ENCODE data around the gene PRDM5. TPM values are rescaled to one million over a fixed set of nuclear protein-coding genes. Genes with fewer than 3 reads are reported as not detected.
A peak's percentile ranks its signal among the peaks of the same experiment; 100 is the strongest.

Gene PRDM5
- total RNA-seq, 1 donor from 2014 or later, result 5.2 TPM

DNA sequence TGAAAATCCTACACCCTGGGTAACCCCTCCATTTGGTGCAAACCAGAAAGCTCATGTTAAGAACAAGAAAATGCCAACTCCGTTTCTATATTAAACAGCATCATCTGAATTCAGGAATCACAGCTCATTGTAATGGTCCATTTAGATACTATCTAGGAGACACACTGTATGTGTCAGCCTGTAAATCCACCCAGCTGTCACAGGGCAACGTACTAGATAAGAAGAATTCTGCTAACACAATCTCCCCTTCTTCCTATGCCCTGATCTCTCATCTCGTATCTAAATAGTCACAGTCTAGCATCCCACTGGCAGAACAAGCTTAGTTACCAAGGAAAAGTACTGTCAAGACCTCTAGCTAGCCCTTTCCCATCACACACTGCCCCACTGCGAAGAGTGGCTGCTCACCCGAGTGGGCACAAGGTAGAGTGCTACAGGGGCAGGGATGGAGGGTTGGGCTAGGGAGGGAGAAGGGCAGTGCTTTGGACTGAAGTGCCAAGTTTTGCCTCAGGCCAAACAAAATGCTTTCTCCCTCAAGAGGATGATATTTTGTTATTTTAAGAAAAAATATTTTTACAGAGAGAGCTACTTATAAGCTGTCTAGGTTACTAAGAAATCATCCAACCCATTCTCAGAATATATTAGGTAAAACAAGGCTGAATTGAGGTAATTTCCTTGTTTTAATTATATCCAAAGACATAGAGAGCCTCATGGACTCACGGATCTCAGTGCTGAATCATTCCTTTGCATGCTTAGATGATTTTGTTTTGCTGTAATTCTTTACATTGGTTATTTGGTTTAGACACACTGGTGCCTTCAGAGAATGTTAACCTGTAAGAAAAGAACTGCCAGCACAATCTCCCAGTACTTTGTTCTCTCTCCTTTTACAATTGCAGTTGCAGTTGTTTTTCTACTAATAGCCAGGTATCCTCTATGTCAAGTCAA lies 196.6 kb downstream of the PRDM5 start:
- TF ChIP-seq CTCF (conservative IDR thresholded peaks at IDR 0.05; ENCODE audit: low read depth, low read length), result no peak
- peak; percentile 22 for DNase-seq (ENCODE audit: low read depth)
- no peak overlapping the region for H3K4me3 ChIP-seq (ENCODE audit: low read depth, low read length)

DNA sequence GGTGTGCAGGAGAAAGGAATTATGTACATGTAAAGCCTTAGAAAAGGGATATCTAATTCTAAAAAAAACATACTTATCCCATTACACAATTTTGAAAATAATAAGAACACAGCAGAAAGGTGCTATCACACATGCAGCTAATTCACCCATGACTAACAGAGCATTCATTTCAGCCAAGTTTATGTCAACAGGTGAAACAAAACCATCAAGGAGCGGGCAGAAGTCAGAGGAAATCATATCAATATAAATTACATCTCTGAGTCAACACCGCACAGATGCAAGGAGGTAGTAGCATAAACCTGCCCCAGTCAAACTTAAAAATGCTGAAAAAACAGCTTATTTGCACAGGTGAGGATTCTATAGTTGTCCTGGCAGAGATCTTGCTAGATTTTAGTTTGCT lies 197.9 kb downstream of the PRDM5 start:
- no peak for DNase-seq (ENCODE audit: low read depth)
- no peak overlapping the region for H3K4me3 ChIP-seq (ENCODE audit: low read depth, low read length)
- TF ChIP-seq CTCF (conservative IDR thresholded peaks at IDR 0.05; ENCODE audit: low read depth, low read length), result no peak

- H3K4me3 ChIP-seq (ENCODE audit: low read depth, low read length), result no peak overlapping the region
- TF ChIP-seq CTCF (conservative IDR thresholded peaks at IDR 0.05; ENCODE audit: low read depth, low read length), result no peak
These were observed 198.5 kb downstream of the PRDM5 start for GRCh38 chr4:120723986-120724385.

DNA sequence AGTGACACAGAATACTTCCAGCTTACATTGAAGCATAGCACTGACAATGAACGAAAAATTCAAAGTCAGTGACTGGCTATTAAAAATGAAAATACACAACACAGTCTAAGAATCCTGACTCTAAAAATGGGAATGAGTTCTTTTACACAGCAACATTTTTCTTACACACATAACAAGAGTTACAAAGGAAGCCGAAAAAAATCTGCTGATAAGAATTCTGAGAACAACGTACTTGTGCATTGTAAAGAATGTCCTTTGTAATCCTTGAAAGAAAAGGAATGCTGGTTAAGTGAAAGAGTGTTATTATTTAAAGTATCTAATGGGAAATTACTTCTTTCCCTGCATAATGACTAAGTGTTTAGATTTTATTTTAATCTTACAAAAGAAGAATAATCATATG lies 199.4 kb downstream of the PRDM5 start:
- DNase-seq (ENCODE audit: low read depth), result no peak
- TF ChIP-seq CTCF (conservative IDR thresholded peaks at IDR 0.05; ENCODE audit: low read depth, low read length), result no peak
- H3K4me3 ChIP-seq (ENCODE audit: low read depth, low read length), result no peak overlapping the region

More at GRCh38 chr4:120723986-120724385, 198.5 kb downstream of the PRDM5 start:
- DNase-seq (ENCODE audit: low read depth), result no peak

DNA sequence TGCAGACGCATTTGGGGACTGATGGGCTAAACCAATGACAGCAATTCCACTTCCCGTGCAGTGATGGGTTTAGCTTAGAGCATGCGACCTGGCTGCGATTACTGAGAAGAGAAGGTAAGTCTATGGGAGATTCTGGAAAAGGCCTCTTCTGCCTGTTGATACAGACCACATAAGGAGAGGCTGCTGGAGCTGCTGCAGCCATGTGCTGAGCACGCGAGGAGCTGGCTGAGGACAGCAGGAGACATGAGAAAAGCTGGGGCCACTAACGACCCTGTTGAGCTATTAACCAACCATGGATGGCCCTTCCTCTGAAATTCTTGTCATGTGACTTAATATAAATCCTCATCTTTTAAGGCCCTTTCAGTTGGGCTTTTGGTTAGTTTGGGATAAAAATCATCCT lies 199.9 kb downstream of the PRDM5 start:
- H3K4me3 ChIP-seq (ENCODE audit: low read depth, low read length), result no peak overlapping the region
- TF ChIP-seq CTCF (conservative IDR thresholded peaks at IDR 0.05; ENCODE audit: low read depth, low read length), result no peak
- no peak for DNase-seq (ENCODE audit: low read depth)

GRCh38 chr4:120720354-120720934 lies 202.1 kb downstream of the PRDM5 start:
- no peak for TF ChIP-seq CTCF (conservative IDR thresholded peaks at IDR 0.05; ENCODE audit: low read depth, low read length)

More at GRCh38 chr4:120720354-120720934, 202.1 kb downstream of the PRDM5 start:
- H3K4me3 ChIP-seq (ENCODE audit: low read depth, low read length), result no peak overlapping the region
- DNase-seq (ENCODE audit: low read depth), result no peak
